Psoas muscle (tissue), 8 donors: ENCODE results near the gene RGS4. TPM values are rescaled to one million over a fixed set of nuclear protein-coding genes. Genes with fewer than 3 reads are reported as not detected.

ENCODE experiments used
- ATAC-seq, 4 donors: fragments of 200-7000 bp; cut with Tn5 transposase; one replicate each; pipeline ENCODE4 v1.9.1; 2020; ENCODE audit warnings: moderate library complexity in 3 of 4, mild to moderate bottlenecking in 2 of 4
- DNase-seq, 2 donors: peaks; one replicate each; pipeline ENCODE4 v3.0.0-alpha.2; 2020
- H3K27ac ChIP-seq: fragments of 200-600 bp; one replicate; pipeline ENCODE4 v1.8.0; 2022
- H3K27me3 ChIP-seq, 3 donors: fragments of 200-600 bp in 1 of 3; one replicate each; pipeline versions ENCODE4 v1.6.1 to v1.8.0; 2013 to 2022; ENCODE audit warnings: low read length in 2 of 3, mild to moderate bottlenecking in 2 of 3, moderate library complexity in 1 of 3; ENCODE audit not compliant: insufficient read depth in 3 of 3
- H3K36me3 ChIP-seq, 2 donors: fragments of 200-600 bp in 1 of 2; one replicate each; pipeline versions ENCODE4 v1.6.1 to v1.8.0; 2013 to 2022; ENCODE audit warnings: low read depth in 1 of 2, mild to moderate bottlenecking in 1 of 2, moderate library complexity in 1 of 2; ENCODE audit not compliant: insufficient read depth in 1 of 2
- H3K4me1 ChIP-seq: fragments of 200-600 bp; one replicate; pipeline ENCODE4 v1.8.0; 2022
- H3K4me3 ChIP-seq: fragments of 200-600 bp; one replicate; pipeline ENCODE4 v1.8.0; 2022; ENCODE audit warnings: mild to moderate bottlenecking
- H3K9me3 ChIP-seq: fragments of 200-600 bp; one replicate; pipeline ENCODE4 v1.8.0; 2022
- WGBS, 3 donors: extraction: QIAGEN DNeasy Blood & Tissue Kit; methylation state at CpG; one replicate each; pipeline versions ENCODE4 v1.1.6 to v1.1.7; 2013; 5-methylcytosine and 5-hydroxymethylcytosine counted together
- intact Hi-C, 2 donors: fragments of 100-400 bp; cut with DNase I; formaldehyde crosslinking; loops; one replicate each; pipeline versions ENCODE4 v1.11.0 to v1.14.2; 2022
- long read RNA-seq, 2 donors: library from polyadenylated mRNA; unstranded; transcript quantifications; one replicate each; pipeline ENCODE4 v2.0.0, GENCODE V29; 2021
- polyA plus RNA-seq, 3 donors: library from polyadenylated mRNA; stranded (reverse); fragments of 200-250 nt; gene quantifications; one replicate each; pipeline ENCODE4 v1.2.3, GENCODE V29; 2013
- total RNA-seq, 4 donors: library from RNA; stranded (reverse); fragmentation: NEBNext Ultra II Directional in 2 of 4; extraction: Animal tissue kit (Norgen Biotek cat#: 25700) in 2 of 4; gene quantifications; one replicate each; pipeline versions ENCODE4 v1.2.1 to v1.2.4, GENCODE V29; 2021 to 2023
- TF ChIP-seq, protein P1 (sequence below): fragments of 200-600 bp; IDR thresholded peaks from one replicate; pipeline ENCODE4 v1.8.0; 2022; ENCODE audit warnings: antibody characterized with exemption
- donor health status: healthy with polysubstance abuse.
- donor health status: DM: no; HTN: no; CAD: no; lungs with moderate emphysema.
- donor health status: Bipolar disorder and iron deficiency.
- donor health status: healthy.
- donor health status: DM: yes; HTN: yes; CAD: no.
- donor health status: DM: no; HTN: no; CAD: no.
- donor health status: DM: no; HTN: no; CAD: no.
- donor health status: DM: yes; HTN: yes; CAD: no.

RGS4 gene
- total RNA-seq (under 1 TPM; 0.13 to 0.69 (median 0.25) TPM), polyA plus RNA-seq (under 1 TPM; 0.09 to 0.23 (median 0.17) TPM)
- long read RNA-seq, donor 1 = 0 reads
- long read RNA-seq, donor 2 = 0 reads

DNA sequence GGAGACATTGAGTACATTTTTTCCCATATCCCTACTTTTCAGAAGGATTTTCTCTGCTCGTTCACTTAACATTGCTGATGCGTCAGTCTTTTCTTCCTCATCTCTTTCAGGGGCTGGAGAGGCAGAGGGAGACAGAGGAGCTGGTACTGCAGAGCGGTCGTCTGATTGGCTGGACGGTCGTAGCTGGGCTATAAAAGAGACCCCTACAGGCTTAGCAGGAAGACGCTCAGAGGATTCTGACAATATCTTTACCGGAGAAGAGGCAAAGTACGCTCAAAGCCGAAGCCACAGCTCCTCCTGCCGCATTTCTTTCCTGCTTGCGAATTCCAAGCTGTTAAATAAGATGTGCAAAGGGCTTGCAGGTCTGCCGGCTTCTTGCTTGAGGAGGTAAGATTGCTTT is at the start of gene RGS4:
Gene RGS4, plus strand, starts transcription at position 220 of the 400 bp plus-strand sequence. Its CDS starts 124 bp downstream, at position 344.
- ATAC-seq (peak; percentile 54 to 74 (median 68)), DNase-seq (peak; percentile 16 to 53)
- Histone ChIP-seq H3K27ac (no peak within 1 kb of the TSS), H3K4me1 (peaks cover 11% of the 10 kb centered on the region), H3K27me3 (no peaks in the 10 kb centered on the region), H3K9me3 (no peaks in the 10 kb centered on the region), H3K36me3 (no peaks in the 10 kb centered on the region), H3K4me3 (peak within 1 kb of the TSS; percentile 44)
- WGBS, 3 donors = 2 to 4% (median 2%) methylated on average over 13 of the region's 13 CpGs
- TF ChIP-seq, protein P1, sequence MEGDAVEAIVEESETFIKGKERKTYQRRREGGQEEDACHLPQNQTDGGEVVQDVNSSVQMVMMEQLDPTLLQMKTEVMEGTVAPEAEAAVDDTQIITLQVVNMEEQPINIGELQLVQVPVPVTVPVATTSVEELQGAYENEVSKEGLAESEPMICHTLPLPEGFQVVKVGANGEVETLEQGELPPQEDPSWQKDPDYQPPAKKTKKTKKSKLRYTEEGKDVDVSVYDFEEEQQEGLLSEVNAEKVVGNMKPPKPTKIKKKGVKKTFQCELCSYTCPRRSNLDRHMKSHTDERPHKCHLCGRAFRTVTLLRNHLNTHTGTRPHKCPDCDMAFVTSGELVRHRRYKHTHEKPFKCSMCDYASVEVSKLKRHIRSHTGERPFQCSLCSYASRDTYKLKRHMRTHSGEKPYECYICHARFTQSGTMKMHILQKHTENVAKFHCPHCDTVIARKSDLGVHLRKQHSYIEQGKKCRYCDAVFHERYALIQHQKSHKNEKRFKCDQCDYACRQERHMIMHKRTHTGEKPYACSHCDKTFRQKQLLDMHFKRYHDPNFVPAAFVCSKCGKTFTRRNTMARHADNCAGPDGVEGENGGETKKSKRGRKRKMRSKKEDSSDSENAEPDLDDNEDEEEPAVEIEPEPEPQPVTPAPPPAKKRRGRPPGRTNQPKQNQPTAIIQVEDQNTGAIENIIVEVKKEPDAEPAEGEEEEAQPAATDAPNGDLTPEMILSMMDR = peak; percentile 32
- intact Hi-C loops = loop anchor here in 1 of 2 donors (5.0 kb wide), 1 partner anchor 192 kb away; no protein-coding TSS in a partner anchor

DNA sequence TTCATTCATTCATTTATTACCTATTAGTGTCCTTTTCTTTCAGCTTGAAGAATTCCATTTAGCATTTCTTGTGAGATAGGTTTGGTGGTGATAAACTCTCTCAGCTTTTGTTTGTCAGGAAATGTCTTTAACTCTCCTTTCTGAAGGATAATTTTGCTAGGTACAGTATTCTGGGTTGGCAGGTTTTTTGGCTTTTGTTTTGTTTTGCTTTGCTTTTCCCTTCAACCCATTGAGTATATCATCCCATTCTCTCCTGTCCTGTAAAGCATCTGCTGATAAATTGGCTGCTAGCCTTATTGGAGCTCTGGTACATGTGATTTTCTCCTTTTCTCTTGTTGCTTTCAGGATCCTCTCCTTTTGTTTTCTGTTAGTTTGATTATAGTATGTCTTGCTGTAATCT is 47.0 kb upstream of the RGS4 start:
- DNase-seq (no peak), ATAC-seq (no peak)
- H3K27me3 ChIP-seq = no peaks in the 10 kb centered on the region
- intact Hi-C loops = no loop called here
- TF ChIP-seq, protein P1 = no peak
- H3K4me3 ChIP-seq = no peak overlapping the region
- peaks cover 18% of the 10 kb centered on the region for H3K9me3 ChIP-seq
- no peak overlapping the region for H3K27ac ChIP-seq
- H3K4me1 ChIP-seq = no peaks in the 10 kb centered on the region
- no peaks in the 10 kb centered on the region for H3K36me3 ChIP-seq

DNA sequence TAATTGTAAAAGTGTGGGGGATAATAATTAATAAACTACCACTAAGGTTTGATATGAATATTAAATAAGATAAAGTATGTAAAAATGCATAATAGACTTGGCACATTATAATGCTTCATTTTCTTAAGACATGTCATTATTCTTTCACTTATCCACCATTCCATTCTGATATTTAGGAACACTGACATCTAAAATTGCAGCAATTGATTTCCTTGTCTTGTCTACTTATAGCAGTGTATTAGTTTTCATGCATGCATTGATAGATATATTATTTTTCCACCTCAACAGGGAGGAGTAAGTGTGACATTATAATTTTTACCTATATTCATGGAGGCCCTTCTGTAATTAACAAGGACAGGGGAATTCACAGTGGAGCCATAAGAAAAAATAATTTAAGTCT is 41.6 kb upstream of the RGS4 start:
- Histone ChIP-seq H3K9me3 (peaks cover 6% of the 10 kb centered on the region), H3K27me3 (no peaks in the 10 kb centered on the region), H3K27ac (no peak overlapping the region), H3K4me1 (no peaks in the 10 kb centered on the region), H3K4me3 (no peak overlapping the region), H3K36me3 (no peaks in the 10 kb centered on the region)
- DNase-seq = no peak
- no peak for ATAC-seq
- intact Hi-C loops = no loop called here
- TF ChIP-seq, protein P1 = no peak

DNA sequence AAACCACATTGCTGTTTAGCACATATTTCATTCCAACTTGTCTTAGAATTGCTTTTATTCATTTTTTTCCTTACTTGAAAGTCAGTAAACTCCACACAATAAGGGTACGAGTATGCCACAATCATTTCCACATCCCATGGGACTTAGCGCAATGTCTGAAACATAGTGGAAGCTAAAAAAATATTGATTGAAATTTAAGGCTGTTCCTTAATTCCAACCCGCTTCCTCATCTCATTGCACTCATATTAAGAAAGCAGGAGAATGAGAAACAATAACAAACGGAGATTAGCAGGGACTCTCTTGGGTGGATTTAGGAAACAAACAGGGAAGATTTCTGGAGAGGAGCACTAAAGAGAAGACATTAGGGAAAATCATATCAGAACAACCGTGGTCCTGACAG is 39.3 kb upstream of the RGS4 start:
- 81 to 84% (median 83%) methylated on average over 5 of the region's 5 CpGs for WGBS, 3 donors
- Histone ChIP-seq H3K27me3 (no peaks in the 10 kb centered on the region), H3K4me1 (no peaks in the 10 kb centered on the region), H3K36me3 (no peaks in the 10 kb centered on the region), H3K4me3 (no peak overlapping the region), H3K27ac (no peak overlapping the region), H3K9me3 (no peaks in the 10 kb centered on the region)
- intact Hi-C loops = no loop called here
- ATAC-seq (no peak), DNase-seq (no peak)
- TF ChIP-seq, protein P1 = no peak
